ENCODE results near the gene NTMT1.

The NTMT1 gene

GRCh38 chr9:129678844-129679243 lies 52.9 kb downstream of the NTMT1 start:
- Histone ChIP-seq H3K4me3 (IDR thresholded peaks at IDR 0.05; ENCODE audit: insufficient read depth, low read depth, low read length) (no peak overlapping the region), H3K27me3 (ENCODE audit: insufficient read depth, low read depth) (peaks cover 94% of the 10 kb centered on the region)

GRCh38 chr9:129679537-129679936 lies 53.6 kb downstream of the NTMT1 start:
- Histone ChIP-seq H2AFZ (ENCODE audit: low read depth) (no peak overlapping the region), H4K20me1 (ENCODE audit: insufficient read depth) (no peaks in the 10 kb centered on the region), H3K27me3 (ENCODE audit: insufficient read depth, low read depth) (peaks cover 89% of the 10 kb centered on the region), H3K79me2 (ENCODE audit: insufficient read depth, low read depth) (no peaks in the 10 kb centered on the region), H3K9ac (no peak overlapping the region), H3K4me3 (IDR thresholded peaks at IDR 0.05; ENCODE audit: insufficient read depth, low read depth, low read length) (no peak overlapping the region), H3K27ac (no peak overlapping the region), H3K36me3 (ENCODE audit: insufficient read depth) (no peaks in the 10 kb centered on the region), H3K4me2 (no peak overlapping the region), H3K4me1 (ENCODE audit: low read depth, poor library complexity, severe bottlenecking) (no peaks in the 10 kb centered on the region)
- no peak for TF ChIP-seq CTCF (conservative IDR thresholded peaks at IDR 0.05; ENCODE audit: low read depth, low read length)

More at GRCh38 chr9:129678844-129679243, 52.9 kb downstream of the NTMT1 start:
- no peak overlapping the region for H3K4me2 ChIP-seq
- no peaks in the 10 kb centered on the region for H3K36me3 ChIP-seq (ENCODE audit: insufficient read depth)
- no peak overlapping the region for H2AFZ ChIP-seq (ENCODE audit: low read depth)
- TF ChIP-seq CTCF (conservative IDR thresholded peaks at IDR 0.05; ENCODE audit: low read depth, low read length), result no peak
- no peaks in the 10 kb centered on the region for H4K20me1 ChIP-seq (ENCODE audit: insufficient read depth)
- no peak overlapping the region for H3K9ac ChIP-seq
- no peaks in the 10 kb centered on the region for H3K4me1 ChIP-seq (ENCODE audit: low read depth, poor library complexity, severe bottlenecking)
- H3K27ac ChIP-seq, result no peak overlapping the region
- H3K79me2 ChIP-seq (ENCODE audit: insufficient read depth, low read depth), result no peaks in the 10 kb centered on the region

- Histone ChIP-seq H3K36me3 (ENCODE audit: insufficient read depth) (no peaks in the 10 kb centered on the region), H3K79me2 (ENCODE audit: insufficient read depth, low read depth) (no peaks in the 10 kb centered on the region), H3K27me3 (ENCODE audit: insufficient read depth, low read depth) (peaks cover 85% of the 10 kb centered on the region), H3K4me1 (ENCODE audit: low read depth, poor library complexity, severe bottlenecking) (no peaks in the 10 kb centered on the region), H3K9ac (no peak overlapping the region), H2AFZ (ENCODE audit: low read depth) (no peak overlapping the region), H3K27ac (no peak overlapping the region), H4K20me1 (ENCODE audit: insufficient read depth) (no peaks in the 10 kb centered on the region), H3K4me2 (no peak overlapping the region), H3K4me3 (IDR thresholded peaks at IDR 0.05; ENCODE audit: insufficient read depth, low read depth, low read length) (no peak overlapping the region)
- no peak for TF ChIP-seq CTCF (conservative IDR thresholded peaks at IDR 0.05; ENCODE audit: low read depth, low read length)
Measured at GRCh38 chr9:129681924-129682323, 56.0 kb downstream of the NTMT1 start.

GRCh38 chr9:129682381-129682780 lies 56.4 kb downstream of the NTMT1 start:
- Histone ChIP-seq H2AFZ (ENCODE audit: low read depth) (no peak overlapping the region), H3K36me3 (ENCODE audit: insufficient read depth) (no peaks in the 10 kb centered on the region), H3K27ac (no peak overlapping the region), H3K27me3 (ENCODE audit: insufficient read depth, low read depth) (peaks cover 82% of the 10 kb centered on the region), H3K4me1 (ENCODE audit: low read depth, poor library complexity, severe bottlenecking) (no peaks in the 10 kb centered on the region), H3K79me2 (ENCODE audit: insufficient read depth, low read depth) (no peaks in the 10 kb centered on the region), H3K4me3 (IDR thresholded peaks at IDR 0.05; ENCODE audit: insufficient read depth, low read depth, low read length) (no peak overlapping the region), H3K9ac (no peak overlapping the region), H3K4me2 (no peak overlapping the region), H4K20me1 (ENCODE audit: insufficient read depth) (no peaks in the 10 kb centered on the region)
- no peak for TF ChIP-seq CTCF (conservative IDR thresholded peaks at IDR 0.05; ENCODE audit: low read depth, low read length)
